Natural killer cell (primary cell): Measurements from ENCODE around the gene FAM117A. TPM values are rescaled to one million over a fixed set of nuclear protein-coding genes. Genes with fewer than 3 reads are reported as not detected.

Experiments used
- ATAC-seq, 3 donors: fragments of 150-1000 bp in 2 of 3; fragments of 200-7000 bp in 1 of 3; cut with Tn5 transposase; 1 replicate in 1 of 3; 2 replicates in 2 of 3; pipeline ENCODE4 v1.10.0; 2021; ENCODE audit warnings: mild to moderate bottlenecking in 2 of 3, moderate library complexity in 2 of 3
- DNase-seq, 2 donors: peaks; one replicate each; pipeline versions ENCODE4 v3.0.0 to v3.0.0-alpha.2; 2013 to 2021; ENCODE audit warnings: mixed read lengths in 1 of 2
- H3K27ac ChIP-seq: one replicate; pipeline ENCODE4 v1.5.1; 2013; ENCODE audit warnings: mild to moderate bottlenecking, low read length
- H3K27me3 ChIP-seq: one replicate; pipeline ENCODE4 v1.6.1; 2013; ENCODE audit warnings: low read length; ENCODE audit not compliant: control insufficient read depth, insufficient read depth
- H3K36me3 ChIP-seq: one replicate; pipeline ENCODE4 v1.6.1; 2013; ENCODE audit warnings: low read length; ENCODE audit not compliant: control insufficient read depth, insufficient read depth
- H3K4me1 ChIP-seq: one replicate; pipeline ENCODE4 v1.6.1; 2013; ENCODE audit warnings: low read length; ENCODE audit not compliant: control insufficient read depth, insufficient read depth
- H3K4me3 ChIP-seq: one replicate; pipeline ENCODE4 v1.5.1; 2013; ENCODE audit warnings: low read length
- H3K9me3 ChIP-seq: one replicate; pipeline ENCODE4 v1.6.1; 2013; ENCODE audit warnings: low read length; ENCODE audit not compliant: control insufficient read depth, insufficient read depth
- H3K27ac Mint-ChIP-seq, 2 donors: one replicate each; pipeline ENCODE4 v1.8.0; 2022; ENCODE audit warnings: mild to moderate bottlenecking in 2 of 2, mixed read lengths in 2 of 2, moderate library complexity in 1 of 2
- H3K27me3 Mint-ChIP-seq, 2 donors: one replicate each; pipeline ENCODE4 v1.8.0; 2022; ENCODE audit warnings: low read depth in 2 of 2, mixed read lengths in 2 of 2
- H3K36me3 Mint-ChIP-seq: one replicate; pipeline ENCODE4 v1.8.0; 2022; ENCODE audit warnings: mixed read lengths
- H3K4me1 Mint-ChIP-seq, 2 donors: one replicate each; pipeline ENCODE4 v1.8.0; 2022; ENCODE audit warnings: mixed read lengths in 2 of 2
- H3K4me3 Mint-ChIP-seq: one replicate; pipeline ENCODE4 v1.8.0; 2022; ENCODE audit warnings: mild to moderate bottlenecking, moderate library complexity, mixed read lengths
- H3K9me3 Mint-ChIP-seq, 2 donors: one replicate each; pipeline ENCODE4 v1.8.0; 2022; ENCODE audit warnings: mixed read lengths in 2 of 2
- CTCF ChIP-seq: fragments of 200-600 bp; IDR thresholded peaks from one replicate; pipeline ENCODE4 v1.8.0; 2022; ENCODE audit warnings: antibody characterized with exemption
- WGBS: methylation state at CpG from one replicate; pipeline ENCODE4 v1.1.7; 2013; ENCODE audit warnings: missing lambda C conversion rate; ENCODE audit not compliant: insufficient coverage; 5-methylcytosine and 5-hydroxymethylcytosine counted together
- intact Hi-C: fragments of 100-400 bp; cut with micrococcal nuclease; formaldehyde crosslinking; loops from one replicate; pipeline ENCODE4 v1.14.2; 2022
- total RNA-seq, 4 donors: library from RNA; stranded (reverse); fragments of 120-200 nt in 1 of 4; gene quantifications; one replicate each; pipeline versions ENCODE4 v1.2.3 to v1.2.4, GENCODE V29; 2013 to 2022

FAM117A gene
- total RNA-seq, 3 donors from 2014 or later (not counting 1 experiment from before 2014, with no cell fraction given), result 55.2 to 88.4 (median 79.2) TPM

GRCh38 chr17:49756323-49757150 is 7.4 kb downstream of the FAM117A start:
- H3K4me3 Mint-ChIP-seq, result peak overlapping the region; percentile 72
- no peaks in the 10 kb centered on the region for H3K27me3 Mint-ChIP-seq
- intact Hi-C loops, result no loop called here
- peaks cover 13% of the 10 kb centered on the region for H3K36me3 ChIP-seq
- ATAC-seq (no peak), DNase-seq (no peak)
- no peak overlapping the region for H3K4me3 ChIP-seq
- peak overlapping the region; percentile 95 to 97 for H3K27ac Mint-ChIP-seq
- peaks cover 78 to 81% of the 10 kb centered on the region in 2 donors for H3K4me1 Mint-ChIP-seq
- no peaks in the 10 kb centered on the region for H3K27me3 ChIP-seq
- H3K4me1 ChIP-seq, result peaks cover 86% of the 10 kb centered on the region
- H3K27ac ChIP-seq, result peak overlapping the region; percentile 51
- H3K9me3 Mint-ChIP-seq, result no peaks in the 10 kb centered on the region
- no peaks in the 10 kb centered on the region for H3K9me3 ChIP-seq
- no peak for TF ChIP-seq CTCF
- 75% methylated on average over 9 of the region's 9 CpGs for WGBS
- no peaks in the 10 kb centered on the region for H3K36me3 Mint-ChIP-seq

- Mint-ChIP-seq H3K9me3 (no peaks in the 10 kb centered on the region), H3K4me1 (peaks cover 70 to 73% of the 10 kb centered on the region in 2 donors), H3K4me3 (peak overlapping the region; percentile 72), H3K27me3 (no peaks in the 10 kb centered on the region), H3K36me3 (no peaks in the 10 kb centered on the region), H3K27ac (peak overlapping the region; percentile 95 to 97)
- intact Hi-C loops, result no loop called here
- 87% methylated on average over 4 of the region's 4 CpGs for WGBS
- no peak for ATAC-seq
- Histone ChIP-seq H3K27me3 (no peaks in the 10 kb centered on the region), H3K4me1 (peaks cover 80% of the 10 kb centered on the region), H3K4me3 (no peak overlapping the region), H3K9me3 (no peaks in the 10 kb centered on the region), H3K36me3 (peaks cover 13% of the 10 kb centered on the region), H3K27ac (peak overlapping the region; percentile 51)
- TF ChIP-seq CTCF, result no peak
- no peak for DNase-seq
These were observed 8.2 kb downstream of the FAM117A start for GRCh38 chr17:49755663-49756283.

- H3K36me3 ChIP-seq, result peaks cover 17% of the 10 kb centered on the region
- no peaks in the 10 kb centered on the region for H3K27me3 Mint-ChIP-seq
- H3K27me3 ChIP-seq, result no peaks in the 10 kb centered on the region
- no peak for ATAC-seq
- no peaks in the 10 kb centered on the region for H3K36me3 Mint-ChIP-seq
- H3K4me3 ChIP-seq, result no peak overlapping the region
- peak overlapping the region; percentile 40 for H3K4me3 Mint-ChIP-seq
- peaks cover 84% of the 10 kb centered on the region for H3K4me1 ChIP-seq
- H3K9me3 Mint-ChIP-seq, result no peaks in the 10 kb centered on the region
- WGBS, result 59% methylated on average over 8 of the region's 8 CpGs
- H3K27ac ChIP-seq, result no peak overlapping the region
- TF ChIP-seq CTCF, result no peak
- H3K4me1 Mint-ChIP-seq, result peaks cover 66 to 69% of the 10 kb centered on the region in 2 donors
- no peaks in the 10 kb centered on the region for H3K9me3 ChIP-seq
- no peak for DNase-seq
- peak overlapping the region; percentile 93 to 97 for H3K27ac Mint-ChIP-seq
- intact Hi-C loops, result no loop called here
These were observed 10.0 kb downstream of the FAM117A start for GRCh38 chr17:49753959-49754391.
